ENCODE data around the gene TUFT1. TPM values are rescaled to one million over a fixed set of nuclear protein-coding genes. Genes with fewer than 3 reads are reported as not detected.

Gene TUFT1
- total and polyA plus RNA-seq, 2 of the 8 experiments (the other 6 are each of a cell fraction or from before 2014, with no cell fraction given), result 7.3 to 10.4 TPM

GRCh38 chr1:151570819-151571218 is 30.7 kb downstream of the TUFT1 start (continued):
- TF ChIP-seq ASH2L (IDR thresholded peaks at IDR 0.05; ENCODE audit: low read length) (no peak), NANOG (IDR thresholded peaks at IDR 0.05; ENCODE audit: insufficient read depth, low read depth, low read length, poor library complexity, severe bottlenecking) (no peak), KDM4A (IDR thresholded peaks at IDR 0.05; ENCODE audit: low read depth, low read length, severe bottlenecking) (no peak)
